GM19240 (cell line): ENCODE data around the gene NPDC1.
"Not testable (repeated sequence)": the region's sequence is repeated elsewhere in the genome, so short reads cannot be mapped to it uniquely, and the experiment has no call there.

Experiments used
- DNase-seq: peaks from one replicate; pipeline ENCODE4 v3.0.0; 2011; ENCODE audit warnings: low spot score; ENCODE audit not compliant: insufficient read length

Gene NPDC1

GRCh38 chr9:137012694-137013570 lies 33.0 kb downstream of the NPDC1 start:
- DNase-seq = no peak

GRCh38 chr9:137011907-137012675 lies 33.9 kb downstream of the NPDC1 start:
- no peak for DNase-seq

- DNase-seq = no peak
These were observed 34.8 kb downstream of the NPDC1 start for GRCh38 chr9:137011156-137011555.

- DNase-seq = no peak
These were observed 35.8 kb downstream of the NPDC1 start for GRCh38 chr9:137009938-137010732.

- no peak for DNase-seq
These were observed 36.8 kb downstream of the NPDC1 start for GRCh38 chr9:137009217-137009616.

GRCh38 chr9:137008312-137008711 lies 37.7 kb downstream of the NPDC1 start:
- DNase-seq = no peak

GRCh38 chr9:137007816-137008270 lies 38.1 kb downstream of the NPDC1 start:
- no peak for DNase-seq

GRCh38 chr9:137007108-137007815 lies 38.7 kb downstream of the NPDC1 start:
- DNase-seq = no peak

- no peak for DNase-seq
These were observed 39.6 kb downstream of the NPDC1 start for GRCh38 chr9:137006116-137007003.

GRCh38 chr9:137004285-137004684 lies 41.7 kb downstream of the NPDC1 start:
- DNase-seq = not testable (repeated sequence)

- DNase-seq = no peak
These were observed 43.3 kb downstream of the NPDC1 start for GRCh38 chr9:137002646-137003041.

- DNase-seq = no peak
These were observed 43.9 kb downstream of the NPDC1 start for GRCh38 chr9:137001857-137002645.

- peak; percentile 90 for DNase-seq
These were observed 45.6 kb downstream of the NPDC1 start for GRCh38 chr9:137000177-137000930.

GRCh38 chr9:136997830-136998234 lies 48.1 kb downstream of the NPDC1 start:
- no peak for DNase-seq

GRCh38 chr9:136997371-136997770 lies 48.6 kb downstream of the NPDC1 start:
- DNase-seq = no peak

GRCh38 chr9:136996361-136997292 lies 49.4 kb downstream of the NPDC1 start, which contains the start of gene CLIC3:
CLIC3 (minus strand) TSS chr9:136996568; CDS start chr9:136996543, 25 bp downstream.
- no peak for DNase-seq

GRCh38 chr9:136995772-136996311 lies 50.1 kb downstream of the NPDC1 start:
- DNase-seq = no peak
